Fibroblast of villous mesenchyme (primary cell): ENCODE measurements around the gene MYOF. TPM values are rescaled to one million over a fixed set of nuclear protein-coding genes. Genes with fewer than 3 reads are reported as not detected.

Experiments
- DNase-seq: peaks from one replicate; pipeline ENCODE4 v3.0.0-alpha.2; 2010; ENCODE audit warnings: low read depth
- H3K4me3 ChIP-seq: 2 replicates; pipeline ENCODE4 v1.5.1; 2011; ENCODE audit warnings: low read depth, mild to moderate bottlenecking, low read length
- total RNA-seq: library from RNA; depleted of rRNA; stranded (reverse); fragments of >200 nt; gene quantifications from 2 replicates; pipeline ENCODE4 v1.2.3, GENCODE V29; 2012
- TF ChIP-seq, protein P1 (sequence below): IDR thresholded peaks from 2 replicates; pipeline ENCODE4 v1.5.1; 2012; ENCODE audit warnings: low read depth, mild to moderate bottlenecking, low read length; ENCODE audit not compliant: insufficient read depth

The MYOF gene
- total RNA-seq, 1 donor: 323 TPM

GRCh38 chr10:93496322-93497041 is 14.3 kb upstream of the MYOF start, which contains the start of gene CEP55:
CEP55 (plus strand) TSS chr10:93496612; CDS start chr10:93500052, 3,440 bp downstream.
- peak; percentile 93 for DNase-seq
- H3K4me3 ChIP-seq: peak within 1 kb of the TSS; percentile 85
- TF ChIP-seq, protein P1, sequence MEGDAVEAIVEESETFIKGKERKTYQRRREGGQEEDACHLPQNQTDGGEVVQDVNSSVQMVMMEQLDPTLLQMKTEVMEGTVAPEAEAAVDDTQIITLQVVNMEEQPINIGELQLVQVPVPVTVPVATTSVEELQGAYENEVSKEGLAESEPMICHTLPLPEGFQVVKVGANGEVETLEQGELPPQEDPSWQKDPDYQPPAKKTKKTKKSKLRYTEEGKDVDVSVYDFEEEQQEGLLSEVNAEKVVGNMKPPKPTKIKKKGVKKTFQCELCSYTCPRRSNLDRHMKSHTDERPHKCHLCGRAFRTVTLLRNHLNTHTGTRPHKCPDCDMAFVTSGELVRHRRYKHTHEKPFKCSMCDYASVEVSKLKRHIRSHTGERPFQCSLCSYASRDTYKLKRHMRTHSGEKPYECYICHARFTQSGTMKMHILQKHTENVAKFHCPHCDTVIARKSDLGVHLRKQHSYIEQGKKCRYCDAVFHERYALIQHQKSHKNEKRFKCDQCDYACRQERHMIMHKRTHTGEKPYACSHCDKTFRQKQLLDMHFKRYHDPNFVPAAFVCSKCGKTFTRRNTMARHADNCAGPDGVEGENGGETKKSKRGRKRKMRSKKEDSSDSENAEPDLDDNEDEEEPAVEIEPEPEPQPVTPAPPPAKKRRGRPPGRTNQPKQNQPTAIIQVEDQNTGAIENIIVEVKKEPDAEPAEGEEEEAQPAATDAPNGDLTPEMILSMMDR: no peak

DNA sequence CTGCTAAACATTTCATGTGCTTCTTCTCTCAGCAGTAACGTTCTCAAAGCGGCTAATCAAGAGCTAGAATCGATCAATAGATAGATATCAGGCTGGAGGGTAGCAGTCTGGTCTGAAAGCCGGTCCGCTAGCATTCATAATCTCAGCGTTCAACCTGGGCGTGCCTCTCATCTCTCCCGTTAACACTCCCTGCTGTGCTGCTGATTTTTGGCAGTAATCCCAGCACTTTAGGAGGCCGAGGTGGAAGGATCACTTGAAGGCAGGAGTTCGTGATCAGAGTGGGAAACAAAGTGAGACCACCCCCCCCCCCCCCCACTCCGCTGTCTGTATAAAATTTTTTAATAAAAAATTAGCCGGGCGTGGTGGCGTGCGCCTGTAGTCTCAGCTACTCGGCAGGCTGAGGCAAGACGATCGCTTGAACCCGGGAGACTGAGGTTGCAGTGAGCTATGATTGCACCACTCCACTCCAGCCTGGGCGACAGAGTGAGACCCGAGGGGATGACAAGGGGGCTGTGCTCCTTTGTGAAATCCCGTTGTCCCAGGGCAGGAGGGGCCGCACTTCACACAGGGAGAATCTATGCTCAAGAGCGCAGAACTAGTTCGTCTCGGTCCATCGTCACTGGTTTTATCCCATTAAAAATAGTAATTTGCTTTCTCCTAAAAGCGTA is 13.7 kb upstream of the MYOF start:
- TF ChIP-seq, protein P1: no peak
- DNase-seq: no peak

DNA sequence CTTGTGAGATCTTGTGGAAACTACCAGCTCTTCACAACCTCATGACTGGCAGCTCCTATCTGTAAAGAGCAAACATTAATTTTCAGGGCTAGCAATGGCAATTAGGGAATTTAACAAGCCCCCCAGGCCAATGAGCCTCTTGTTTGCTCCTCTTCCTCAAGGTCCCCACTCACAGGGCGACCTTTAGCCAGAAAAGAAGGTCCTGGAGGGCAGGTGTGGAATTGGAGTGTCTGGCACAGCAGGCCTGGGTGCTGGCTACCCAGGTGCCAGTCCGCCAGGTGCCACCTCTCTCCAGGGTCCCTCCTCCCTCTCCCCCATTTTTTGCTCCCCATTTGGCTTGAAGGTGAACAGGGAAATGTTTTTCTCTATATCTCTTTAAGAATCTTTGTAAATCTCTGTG is 12.4 kb upstream of the MYOF start:
- DNase-seq: no peak
- TF ChIP-seq, protein P1: no peak
- H3K4me3 ChIP-seq: no peak overlapping the region

More for the DNA sequence above, 13.7 kb upstream of the MYOF start:
- peak overlapping the region; percentile 85 for H3K4me3 ChIP-seq

DNA sequence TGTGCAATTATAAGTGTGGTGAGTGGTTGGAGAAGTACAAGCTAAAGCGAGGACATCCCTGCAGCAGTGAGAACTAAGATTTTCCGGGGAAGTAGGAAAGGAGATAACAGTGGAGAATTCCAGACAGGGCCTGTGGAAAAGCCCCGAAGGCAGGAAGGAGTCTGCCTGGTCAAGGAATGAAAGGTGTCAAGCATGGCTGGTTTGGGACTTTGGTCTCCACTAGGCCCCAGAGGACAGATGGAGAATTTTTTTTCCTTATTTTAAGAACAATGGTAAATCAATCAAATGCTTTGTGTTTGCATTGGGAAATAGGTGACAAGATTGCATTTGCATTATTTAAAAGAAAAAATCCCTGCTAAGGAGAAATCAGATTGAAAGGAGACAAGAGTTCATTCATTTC is 11.0 kb upstream of the MYOF start:
- no peak for DNase-seq
- TF ChIP-seq, protein P1: no peak
- no peak overlapping the region for H3K4me3 ChIP-seq

- TF ChIP-seq, protein P1: no peak
- DNase-seq: no peak
- H3K4me3 ChIP-seq: no peak overlapping the region
Observed at GRCh38 chr10:93491602-93492121, 9.5 kb upstream of the MYOF start.

GRCh38 chr10:93488956-93489528 is 6.9 kb upstream of the MYOF start:
- no peak overlapping the region for H3K4me3 ChIP-seq
- DNase-seq: no peak
- TF ChIP-seq, protein P1: no peak
